GM18873 (cell line): Measurements from ENCODE around the gene FHL5.
A peak's percentile ranks its signal among the peaks of the same experiment; 100 is the strongest.
"Not testable (repeated sequence)": the region's sequence is repeated elsewhere in the genome, so short reads cannot be mapped to it uniquely, and the experiment has no call there.

Experiments used
- ATAC-seq: cut with Tn5 transposase; IDR thresholded peaks from one replicate; pipeline ENCODE4 v1.9.1; 2021; ENCODE audit warnings: mild to moderate bottlenecking, moderate library complexity, moderate number of reproducible peaks; ENCODE audit not compliant: unreplicated experiment, low FRiP score

FHL5 gene

DNA sequence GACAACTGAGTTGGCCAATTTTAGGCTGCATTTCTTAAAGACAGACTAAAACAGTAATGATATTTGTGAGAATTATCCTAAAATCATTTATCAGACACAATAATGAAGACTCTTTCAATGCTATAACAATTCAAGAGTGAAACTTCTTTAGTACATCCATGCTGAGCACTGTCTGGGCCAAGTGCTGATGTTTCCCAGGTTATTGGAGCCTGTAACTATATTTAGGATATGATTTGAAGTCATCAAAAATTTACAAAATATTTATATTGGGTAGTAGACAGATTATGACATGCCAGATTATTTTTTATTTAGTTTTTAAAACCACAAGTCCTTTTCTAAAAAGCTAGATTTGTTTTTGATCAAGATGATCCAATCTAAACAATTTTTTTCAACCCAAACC is 45.1 kb downstream of the FHL5 start:
- ATAC-seq: no peak

DNA sequence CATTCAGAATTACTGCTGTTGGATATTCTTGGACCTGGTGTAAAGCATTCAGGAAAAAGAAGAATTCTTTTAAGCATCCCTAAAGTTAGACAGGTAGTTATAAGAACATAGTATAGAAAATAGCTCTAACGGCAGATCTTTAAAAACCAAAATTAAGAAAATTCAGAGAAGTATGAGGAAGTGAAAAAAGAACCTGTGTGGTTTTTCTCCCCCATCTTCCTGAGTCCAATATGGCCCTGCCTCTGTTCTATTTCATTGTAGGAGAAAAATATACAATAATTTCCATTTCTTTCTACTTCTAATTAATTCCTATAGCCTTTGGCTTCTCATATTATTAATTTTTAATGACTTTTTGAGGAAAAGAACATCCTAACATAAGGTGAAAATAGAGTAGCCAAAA is 47.1 kb downstream of the FHL5 start:
- ATAC-seq: peak; percentile 51

DNA sequence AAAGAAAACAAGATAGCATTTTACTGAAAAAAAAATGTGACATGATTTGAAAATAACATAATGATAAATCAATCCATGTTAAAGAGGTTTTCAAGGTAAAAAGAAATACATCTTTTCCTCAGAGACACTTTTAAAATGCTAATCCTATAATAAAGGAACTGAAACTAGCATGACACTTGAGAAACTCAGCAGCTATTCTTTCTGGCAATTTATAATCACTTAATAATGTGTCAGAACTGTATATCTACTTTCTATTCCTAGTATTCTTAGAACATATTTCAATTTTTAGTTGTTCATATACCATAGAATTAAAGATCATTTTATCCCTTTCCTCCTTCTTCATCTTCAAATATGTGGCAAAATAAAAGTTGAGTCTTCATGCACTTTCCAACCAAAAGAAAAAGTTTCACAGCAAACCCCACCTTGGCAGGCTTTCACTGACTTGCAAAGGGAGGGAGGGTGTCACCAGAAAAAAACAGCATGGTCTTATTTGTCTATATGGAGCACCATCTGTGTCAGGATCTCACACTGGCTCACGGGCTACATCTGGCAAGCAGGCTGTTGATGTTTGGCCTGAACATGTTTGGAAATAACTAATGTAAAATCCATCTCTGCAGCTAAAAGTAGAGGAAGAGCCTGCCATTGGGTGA is 48.5 kb downstream of the FHL5 start:
- ATAC-seq: peak; percentile 74

DNA sequence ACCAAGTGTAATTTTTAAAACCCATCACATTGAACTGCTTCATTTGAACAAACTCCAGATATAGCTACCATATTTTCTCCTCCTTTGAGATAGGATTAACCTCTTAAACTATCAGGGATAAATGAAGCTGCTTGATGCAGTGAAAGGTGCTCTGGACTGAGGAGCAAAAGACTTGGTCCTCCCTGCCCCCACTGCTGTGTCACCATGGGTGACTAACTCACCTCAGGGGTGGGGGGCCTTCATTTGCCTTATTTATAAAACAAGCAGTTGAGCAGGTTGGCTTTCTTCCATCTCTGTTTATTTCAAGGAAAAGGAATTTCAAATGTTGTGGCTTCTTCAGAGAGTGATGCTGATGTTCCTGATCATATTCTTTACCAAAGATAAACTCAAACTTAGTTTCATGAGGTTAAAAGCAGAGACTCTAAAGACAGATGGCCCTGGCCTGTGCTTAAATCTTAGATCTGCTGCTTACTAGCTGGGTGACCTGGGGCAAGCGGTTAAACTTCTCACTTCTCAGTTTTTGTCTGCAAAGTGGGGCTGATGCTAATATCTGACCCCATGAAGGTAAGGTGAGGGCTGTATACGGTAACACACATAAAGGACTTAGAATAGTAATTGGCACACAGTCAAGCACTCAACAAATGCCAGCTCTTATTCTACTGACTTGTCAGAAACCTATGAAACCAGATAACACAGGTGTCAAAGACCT is 50.5 kb downstream of the FHL5 start:
- no peak for ATAC-seq

DNA sequence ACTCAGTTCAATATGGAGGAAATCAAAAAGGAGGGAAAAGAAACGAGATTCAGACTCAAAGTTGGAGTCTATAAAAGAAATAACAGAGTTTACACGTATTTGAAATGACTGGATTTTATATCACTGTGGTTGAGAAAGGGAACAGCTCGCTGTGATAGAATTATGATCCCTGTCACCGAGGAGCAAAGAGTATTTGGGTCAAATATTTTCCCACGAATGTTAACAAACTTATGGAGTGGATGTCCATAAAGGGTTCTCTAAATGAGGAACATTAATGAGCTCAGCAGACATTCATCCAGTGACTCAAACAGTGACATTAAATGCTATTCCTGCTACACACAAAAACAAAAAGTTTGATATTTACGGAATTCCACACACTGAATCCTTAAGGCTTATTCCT is 57.9 kb downstream of the FHL5 start:
- ATAC-seq: no peak

DNA sequence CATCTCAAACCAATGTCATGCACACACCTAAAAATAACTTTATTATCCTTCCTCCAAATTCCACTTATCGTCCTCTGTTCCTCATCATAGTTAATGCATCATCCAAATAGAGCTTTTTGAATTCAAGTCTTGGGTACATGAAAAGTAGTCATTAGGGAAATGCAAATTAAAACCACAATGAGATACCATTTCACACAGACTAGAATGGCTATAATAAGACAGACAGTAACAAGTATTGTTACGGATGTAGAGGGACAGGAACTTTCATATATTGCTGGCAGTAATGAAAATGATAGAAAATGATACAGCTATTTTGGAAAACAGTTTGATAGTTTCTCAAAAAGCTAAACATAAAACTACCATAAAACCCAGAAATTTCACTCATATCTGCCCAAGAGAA is 59.1 kb downstream of the FHL5 start:
- ATAC-seq: no peak

DNA sequence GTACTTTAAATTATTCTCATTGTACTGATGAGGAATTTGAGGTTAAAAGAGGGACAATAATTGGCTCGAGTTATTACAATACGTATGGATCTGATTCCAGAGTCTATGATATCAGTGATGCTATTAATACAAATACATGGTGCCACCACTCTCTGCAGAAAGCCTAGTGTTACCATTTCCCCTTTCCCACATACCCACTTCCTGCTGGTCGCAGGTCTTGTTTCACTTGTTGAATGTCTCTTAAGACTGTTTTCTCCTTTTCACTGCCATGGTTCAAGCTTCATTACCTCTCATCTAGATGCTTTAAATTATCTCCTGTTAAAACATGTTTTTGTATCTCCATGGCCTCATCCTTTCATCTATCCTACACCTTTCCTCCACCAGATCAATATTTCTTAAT is 62.0 kb downstream of the FHL5 start:
- no peak for ATAC-seq

DNA sequence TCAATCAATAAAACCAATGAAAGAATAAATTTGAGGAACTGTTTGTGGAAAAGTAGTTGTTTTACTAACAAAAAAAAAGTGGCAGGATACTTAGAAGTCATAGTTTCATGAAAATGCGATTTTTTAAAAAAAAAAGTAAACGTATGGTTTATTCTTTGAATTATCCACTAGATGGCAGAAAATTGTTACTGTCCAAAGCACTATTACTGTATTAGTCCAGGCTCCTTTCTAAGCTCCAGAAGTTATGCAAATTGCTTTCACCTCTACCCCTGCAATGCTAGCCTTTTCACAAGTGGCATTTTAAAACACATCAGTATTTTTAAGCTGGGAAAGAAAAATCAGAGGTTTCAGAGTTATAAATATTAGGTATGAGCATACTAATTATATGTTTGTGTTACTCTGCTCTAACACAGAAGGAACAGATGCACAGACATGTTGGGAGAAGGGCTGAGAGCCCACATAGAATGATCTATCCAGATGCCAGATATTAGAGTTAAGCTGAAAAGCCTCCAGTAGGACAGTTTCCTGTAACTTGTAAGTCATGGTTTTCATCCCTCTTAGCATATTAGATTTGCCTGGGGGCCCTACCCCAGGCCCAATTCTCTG is 63.9 kb downstream of the FHL5 start:
- peak; percentile 93 for ATAC-seq

DNA sequence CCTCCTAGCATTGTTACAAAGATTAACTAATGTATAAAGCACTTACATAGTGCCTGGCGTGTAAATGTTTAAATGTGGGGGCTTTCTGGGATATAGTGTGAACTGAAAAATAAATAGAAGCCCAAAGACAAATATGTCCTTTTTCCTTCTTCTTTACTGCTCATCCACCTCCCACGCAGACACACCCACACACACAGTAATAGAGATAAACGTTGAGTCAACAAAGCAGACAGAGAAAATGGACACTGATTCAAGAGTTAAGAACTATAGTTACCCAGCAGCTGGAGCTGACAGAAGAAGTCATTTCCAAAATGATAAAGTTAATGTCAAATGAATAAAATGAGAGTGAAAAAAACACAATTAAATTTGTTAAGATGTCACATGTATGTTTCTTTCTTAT is 68.3 kb downstream of the FHL5 start:
- ATAC-seq: no peak

DNA sequence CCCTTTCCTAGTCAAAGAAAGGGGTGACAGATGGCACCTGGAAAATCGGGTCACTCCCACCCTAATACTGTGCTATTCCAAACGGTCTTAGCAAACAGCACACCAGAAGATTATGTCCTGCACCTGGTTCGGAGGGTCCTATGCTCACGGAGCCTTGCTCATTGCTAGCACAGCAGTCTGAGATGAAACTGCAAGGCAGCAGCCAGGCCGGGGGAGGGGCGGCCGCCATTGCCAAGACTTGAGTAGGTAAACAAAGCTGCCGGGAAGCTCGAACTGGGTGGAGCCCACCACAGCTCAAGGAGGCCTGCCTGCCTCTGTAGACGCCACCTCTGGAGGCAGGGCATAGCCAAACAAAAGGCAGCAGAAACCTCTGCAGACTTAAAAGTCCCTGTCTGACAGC is 75.1 kb downstream of the FHL5 start:
- ATAC-seq: not testable (repeated sequence)

DNA sequence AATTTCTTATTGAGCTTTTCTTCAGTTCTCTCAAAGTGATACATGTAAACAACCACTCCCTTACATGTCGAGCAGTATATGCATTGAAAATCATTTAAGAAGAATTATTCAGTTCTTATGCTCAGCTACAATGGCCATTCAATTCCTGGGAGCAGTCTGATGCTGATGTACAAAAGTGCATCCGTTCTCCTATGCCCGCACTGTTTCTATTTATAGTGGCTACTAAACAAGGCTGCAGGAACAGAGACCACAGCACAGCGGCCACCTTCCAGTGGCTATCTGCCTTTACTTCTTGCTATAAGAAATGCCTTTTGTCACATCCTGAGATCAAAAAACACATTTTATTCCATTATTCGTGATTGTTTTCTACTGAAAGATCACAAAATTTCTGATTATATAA is 82.2 kb downstream of the FHL5 start:
- no peak for ATAC-seq

DNA sequence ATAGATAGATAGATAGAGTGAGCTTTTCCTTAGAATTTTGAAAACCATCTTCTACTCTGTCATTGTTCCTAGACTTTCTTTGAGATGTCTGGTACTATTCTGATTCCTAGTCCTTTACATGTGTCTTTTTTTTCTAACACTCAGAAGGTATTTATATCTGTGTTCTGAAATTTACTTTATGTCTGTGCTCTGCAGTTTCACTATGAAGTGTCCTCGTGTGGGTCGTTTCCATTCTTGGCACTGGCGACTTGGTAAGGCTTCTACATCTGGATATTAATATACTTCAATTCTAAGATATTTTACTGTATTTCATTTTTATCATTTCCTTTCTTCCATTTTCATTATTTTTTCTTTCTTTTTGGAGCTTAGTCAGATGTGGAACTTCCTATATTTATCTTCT is 87.0 kb downstream of the FHL5 start:
- ATAC-seq: peak; percentile 50

DNA sequence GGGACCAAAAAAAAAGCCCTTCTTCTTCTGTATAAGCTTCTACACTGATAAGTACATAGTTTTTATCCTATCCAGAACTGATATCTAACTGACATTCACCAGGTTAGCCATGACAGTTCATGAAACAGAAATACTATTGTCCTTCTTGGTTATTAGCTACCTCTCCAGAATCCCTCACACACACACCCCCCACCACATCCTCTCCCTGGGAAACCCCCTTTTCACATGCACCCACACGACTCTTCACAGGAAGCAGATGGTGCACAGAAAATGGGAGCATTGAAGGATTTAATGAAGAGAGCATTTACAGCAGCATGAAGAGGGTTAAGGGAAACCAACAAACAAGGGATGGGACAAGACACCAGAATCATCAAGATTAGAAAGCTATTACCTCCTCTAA is 88.9 kb downstream of the FHL5 start:
- no peak for ATAC-seq

DNA sequence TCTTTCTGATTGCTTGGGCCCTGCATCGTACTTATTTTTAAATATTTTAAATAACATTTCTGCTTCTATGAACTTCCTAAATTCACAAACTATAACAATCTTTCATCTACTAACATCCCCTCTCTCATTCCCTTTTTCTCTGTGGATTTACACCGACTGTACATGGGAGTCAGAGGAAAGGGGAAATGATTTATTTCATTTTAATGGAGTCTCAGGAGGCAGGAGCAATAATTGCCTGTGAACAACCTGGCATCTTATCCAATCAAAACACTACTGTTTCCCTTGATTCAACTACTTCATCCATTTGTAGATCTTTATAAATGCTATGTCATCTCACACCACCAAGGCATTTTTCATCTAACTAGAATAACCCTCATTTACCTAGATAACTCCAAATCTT is 89.6 kb downstream of the FHL5 start:
- no peak for ATAC-seq

DNA sequence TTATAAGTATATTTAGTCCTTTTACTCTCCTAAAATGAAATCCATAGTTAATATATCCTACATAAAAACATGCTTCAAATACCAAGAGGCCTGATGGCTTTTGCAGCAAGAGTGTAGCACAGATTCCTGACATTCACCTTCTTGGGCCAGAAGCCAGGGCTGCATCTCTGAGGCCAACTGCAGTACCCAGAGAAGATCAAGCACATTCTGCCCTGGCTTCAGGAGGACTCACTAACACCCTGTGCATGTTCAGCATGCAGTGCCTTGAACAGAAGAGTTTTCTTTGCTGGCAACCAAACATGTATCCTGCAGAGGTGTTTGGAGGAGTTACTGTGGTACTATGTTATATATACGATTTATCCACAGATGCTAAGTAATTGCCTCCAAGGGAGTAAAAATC is 90.3 kb downstream of the FHL5 start:
- ATAC-seq: no peak

DNA sequence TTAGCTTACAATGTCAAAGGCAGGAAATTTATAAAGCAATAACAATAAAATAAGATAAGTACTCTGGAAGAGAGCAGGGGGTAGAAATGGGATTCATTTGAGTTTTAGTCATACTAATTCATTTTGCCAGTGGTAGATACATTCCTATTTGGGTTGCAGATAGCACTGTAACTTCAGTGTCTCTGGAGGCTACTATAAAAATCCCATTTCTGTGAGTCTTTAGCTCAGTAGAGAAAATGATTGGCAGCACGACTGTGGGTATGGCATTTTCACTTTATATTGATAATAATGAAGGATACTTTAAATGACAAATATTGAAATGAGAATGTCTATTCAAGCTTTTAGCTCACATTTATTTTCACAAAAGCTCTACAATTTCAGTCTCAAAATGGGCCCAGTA is 93.6 kb downstream of the FHL5 start:
- ATAC-seq: no peak

DNA sequence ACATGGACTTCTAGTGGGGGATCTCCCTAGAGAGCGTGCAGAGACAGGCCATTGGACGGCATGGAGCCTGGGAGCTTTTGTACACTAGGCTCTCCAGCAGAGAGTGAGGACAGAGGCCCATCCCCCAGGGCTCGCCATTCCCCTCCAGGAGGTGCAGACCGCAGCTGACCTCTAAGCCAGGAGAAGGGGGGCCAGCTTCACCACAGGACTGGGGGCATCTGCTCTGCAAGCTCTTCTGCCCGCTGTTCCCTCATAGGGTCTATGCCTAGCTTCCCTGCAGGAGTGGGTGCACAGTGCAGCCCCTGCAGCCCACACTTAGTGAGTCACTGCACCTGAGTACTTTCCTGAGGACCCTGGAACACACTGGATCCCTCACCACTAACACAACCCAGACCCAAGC is 94.4 kb downstream of the FHL5 start:
- ATAC-seq: no peak

DNA sequence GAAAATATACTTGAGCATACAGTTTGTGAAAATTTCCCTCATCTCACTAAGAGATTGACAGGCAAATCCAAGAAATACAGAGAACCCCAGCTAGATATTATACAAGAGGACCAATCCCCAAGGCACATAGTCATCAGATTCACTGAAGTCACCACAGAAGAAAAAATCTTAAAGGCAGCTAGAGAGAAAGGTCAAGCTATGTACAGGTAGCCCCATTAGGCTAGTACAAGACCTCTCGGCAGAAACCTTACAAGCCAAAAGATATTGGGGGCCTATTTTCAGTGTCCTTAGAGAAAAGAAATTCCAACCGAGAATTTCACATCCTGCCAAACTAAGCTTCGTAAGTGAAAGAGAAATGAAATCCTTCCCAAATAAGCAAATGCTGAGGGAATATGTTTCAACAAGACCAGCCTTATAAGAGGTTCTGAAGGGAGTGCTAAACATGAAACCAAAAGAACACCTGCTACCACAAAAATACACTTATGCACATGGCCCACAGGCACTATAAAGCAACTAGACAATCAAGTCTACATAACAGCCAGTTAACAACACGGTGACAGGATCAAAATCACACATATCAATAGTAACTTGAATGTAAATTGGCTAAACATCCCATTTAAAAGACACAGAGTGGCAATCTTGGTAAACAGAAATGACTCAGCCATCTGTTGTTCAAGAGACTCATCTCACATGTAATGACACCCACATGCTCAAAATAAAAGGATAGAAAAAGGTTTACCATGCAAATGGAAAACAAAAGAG is 96.3 kb downstream of the FHL5 start:
- ATAC-seq: peak; percentile 36
